Stimulated activated CD4-positive, alpha-beta T cell treated with anti-CD3 and anti-CD28 coated beads, Interleukin-2, amount 100 ng/mL, for 24 hours (primary cell): Measurements from ENCODE around the gene DTNB.
"Not testable (repeated sequence)": the region's sequence is repeated elsewhere in the genome, so short reads cannot be mapped to it uniquely, and the experiment has no call there.

Source experiments
- DNase-seq, 2 donors: peaks; one replicate each; pipeline ENCODE4 v3.0.0-alpha.2; 2020

DTNB gene

DNA sequence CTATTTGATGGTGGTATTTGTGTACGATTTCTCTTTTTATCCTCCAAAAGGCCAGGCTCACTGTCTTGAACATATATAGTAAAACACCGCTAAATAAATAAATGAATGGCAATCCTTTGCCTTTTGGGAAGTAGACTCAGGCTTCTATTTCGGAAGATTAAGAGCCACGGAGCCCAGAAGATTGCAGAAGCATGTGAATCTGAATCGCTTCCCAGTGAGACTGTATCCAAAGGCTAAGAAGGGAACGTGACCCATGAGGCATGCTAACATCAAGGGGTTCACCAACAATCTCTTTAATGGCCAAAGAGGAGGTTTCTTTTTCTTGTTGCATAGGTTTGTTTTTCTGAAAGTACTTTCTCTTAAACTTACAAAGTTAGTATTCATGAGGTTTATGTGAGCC is 261.6 kb downstream of the DTNB start:
- no peak for DNase-seq

DNA sequence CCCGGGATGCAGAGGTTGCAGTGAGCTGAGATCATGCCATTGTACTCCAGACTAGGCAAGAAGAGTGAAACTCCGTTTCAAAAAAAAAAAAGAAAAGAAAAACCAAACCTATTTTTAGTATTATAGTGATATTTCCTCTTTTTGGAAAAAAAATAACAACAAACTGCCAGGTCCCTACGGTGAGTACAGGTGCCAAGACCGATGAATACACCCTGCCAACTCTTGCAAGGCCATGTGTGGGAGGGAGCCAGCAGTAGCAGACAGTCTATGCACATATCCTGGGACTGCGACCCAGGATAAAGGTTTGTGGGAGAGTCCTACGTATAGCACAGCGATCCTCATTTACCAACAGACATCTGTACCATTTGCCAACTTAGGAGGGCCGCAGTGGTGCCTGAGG is 262.1 kb downstream of the DTNB start:
- DNase-seq: no peak

DNA sequence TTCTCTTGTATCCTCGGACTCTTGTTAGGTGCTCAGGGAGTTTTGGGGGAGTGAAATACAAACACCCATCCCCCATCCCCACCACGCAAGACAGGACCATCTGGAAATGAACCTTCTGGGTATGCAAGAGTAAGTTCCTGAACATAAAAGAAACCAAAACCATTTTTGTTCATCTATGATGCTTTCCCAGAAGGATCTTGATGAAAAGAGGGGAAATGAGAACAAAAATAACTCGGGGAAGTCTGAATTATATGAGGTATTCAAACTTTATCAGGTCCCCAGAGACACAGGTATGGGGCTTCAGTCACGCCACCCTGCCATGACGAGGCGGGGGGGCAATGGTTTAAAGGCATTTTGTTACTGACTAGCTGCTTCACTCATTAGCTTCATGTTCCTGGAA is 263.0 kb downstream of the DTNB start:
- no peak for DNase-seq

DNA sequence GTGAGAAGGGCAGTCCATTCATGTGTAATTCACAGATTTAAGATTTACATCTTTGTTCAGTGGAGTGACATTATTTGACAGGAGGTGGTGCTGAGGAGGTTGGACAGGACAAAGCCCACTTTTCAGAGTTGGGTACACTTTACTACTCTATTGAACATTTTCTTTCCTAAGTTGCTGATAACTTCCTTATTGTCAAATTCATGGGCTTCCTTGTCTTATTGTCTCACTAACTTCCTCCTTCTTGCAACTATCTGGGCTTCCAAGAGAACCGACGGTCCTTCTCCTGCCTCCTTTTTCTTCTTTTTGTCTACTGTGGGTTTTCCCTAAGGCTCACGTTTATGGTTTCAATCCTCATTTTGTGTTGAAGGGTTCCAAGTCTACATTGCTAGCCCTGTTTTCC is 263.9 kb downstream of the DTNB start:
- DNase-seq: no peak

DNA sequence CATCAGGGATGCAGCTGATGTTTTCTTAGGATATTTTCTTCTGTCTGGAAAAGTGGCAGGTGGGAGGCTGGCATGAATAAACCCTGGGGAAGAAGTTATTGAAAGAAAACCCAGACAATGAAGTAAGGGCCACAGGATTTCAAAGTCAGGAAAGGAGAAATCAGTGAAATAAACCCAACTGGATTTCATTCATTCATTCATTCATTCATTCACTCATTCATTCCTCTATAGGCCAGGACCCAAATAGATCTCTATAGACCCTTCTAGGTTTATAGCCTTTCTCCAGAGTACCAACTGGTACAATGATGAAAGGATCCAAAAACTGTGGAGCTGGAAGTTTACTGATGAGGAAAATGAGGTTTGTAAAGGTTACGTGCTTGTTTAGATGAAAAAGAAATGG is 264.3 kb downstream of the DTNB start:
- DNase-seq: no peak

DNA sequence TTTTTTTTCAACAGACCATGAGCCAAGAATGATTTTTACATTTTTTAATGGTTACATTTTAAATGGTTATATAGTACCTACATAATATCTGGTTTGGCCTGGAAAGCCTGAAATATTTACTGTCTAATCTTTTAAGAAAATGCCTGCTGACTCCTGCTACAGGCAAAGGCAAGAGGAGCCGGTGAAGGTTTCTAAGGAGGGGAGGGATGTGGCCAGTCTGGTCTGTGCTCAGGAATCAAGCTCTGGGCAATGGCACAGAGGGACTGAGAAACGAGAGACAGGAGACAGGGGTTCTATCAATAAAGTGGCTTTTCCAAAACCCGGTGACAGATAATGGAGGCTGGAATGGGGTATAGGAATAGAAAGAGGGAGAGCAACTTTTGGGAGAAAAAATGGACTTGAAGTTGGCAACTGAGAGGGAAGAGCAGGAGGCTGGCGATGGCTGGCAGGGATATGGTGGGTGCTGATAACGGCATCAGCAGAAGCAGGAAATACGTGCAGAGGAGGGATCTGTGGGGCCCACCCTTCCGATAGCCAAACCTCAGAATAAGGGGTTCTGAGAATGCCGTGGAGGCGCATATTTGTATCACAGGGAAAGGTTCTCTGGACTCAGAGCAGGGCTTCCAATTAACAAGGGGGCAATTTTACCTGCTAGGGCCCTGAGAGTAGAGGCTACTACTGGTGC is 267.6 kb downstream of the DTNB start:
- no peak for DNase-seq

DNA sequence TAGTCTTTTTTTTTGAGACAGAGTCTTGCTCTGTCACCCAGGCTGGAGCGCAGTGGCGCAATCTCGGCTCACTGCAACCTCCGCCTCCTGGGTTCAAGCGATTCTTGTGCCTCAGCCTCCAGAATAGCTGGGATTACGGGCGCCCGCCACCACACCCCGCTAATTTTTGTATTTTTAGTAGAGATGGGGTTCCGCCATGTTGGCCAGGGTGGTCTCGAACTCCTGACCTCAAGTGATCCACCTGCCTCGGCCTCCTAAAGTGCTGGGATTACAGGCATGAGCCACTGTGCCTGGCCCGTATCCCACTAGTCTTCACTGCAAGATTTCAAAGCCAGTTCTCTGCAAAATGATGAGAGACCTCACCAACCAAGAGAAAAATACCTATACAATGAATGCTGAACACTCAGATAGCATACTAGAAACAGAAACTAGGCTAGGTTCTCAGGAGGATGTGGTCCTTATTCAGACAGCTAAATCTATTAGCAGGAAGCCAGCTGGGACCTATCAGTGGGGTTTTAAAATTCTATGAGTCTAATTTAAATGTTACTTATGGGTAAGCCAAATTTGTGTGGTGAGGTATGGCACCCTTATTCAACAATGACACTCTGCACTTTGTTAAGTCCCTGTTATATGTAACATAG is 270.1 kb downstream of the DTNB start:
- not testable (repeated sequence) for DNase-seq

DNA sequence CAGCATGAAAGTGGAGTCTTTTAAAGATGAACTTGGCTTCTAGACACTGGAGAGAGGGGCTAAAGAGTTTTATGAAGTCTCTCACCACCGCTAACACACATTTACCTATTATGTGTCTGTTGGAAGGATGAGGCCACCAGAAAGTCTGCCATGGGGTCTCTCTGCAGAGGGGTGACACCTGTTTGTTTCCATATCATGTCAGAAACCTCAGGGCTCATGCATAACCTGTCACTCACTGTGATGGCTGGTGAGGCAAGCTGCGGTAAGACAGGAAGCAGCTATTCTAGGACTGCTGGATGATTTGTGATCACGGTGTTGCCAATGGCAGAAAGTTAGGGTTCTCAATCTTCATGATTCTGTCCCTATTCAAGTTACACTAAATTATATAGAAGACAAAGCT is 270.9 kb downstream of the DTNB start:
- no peak for DNase-seq

DNA sequence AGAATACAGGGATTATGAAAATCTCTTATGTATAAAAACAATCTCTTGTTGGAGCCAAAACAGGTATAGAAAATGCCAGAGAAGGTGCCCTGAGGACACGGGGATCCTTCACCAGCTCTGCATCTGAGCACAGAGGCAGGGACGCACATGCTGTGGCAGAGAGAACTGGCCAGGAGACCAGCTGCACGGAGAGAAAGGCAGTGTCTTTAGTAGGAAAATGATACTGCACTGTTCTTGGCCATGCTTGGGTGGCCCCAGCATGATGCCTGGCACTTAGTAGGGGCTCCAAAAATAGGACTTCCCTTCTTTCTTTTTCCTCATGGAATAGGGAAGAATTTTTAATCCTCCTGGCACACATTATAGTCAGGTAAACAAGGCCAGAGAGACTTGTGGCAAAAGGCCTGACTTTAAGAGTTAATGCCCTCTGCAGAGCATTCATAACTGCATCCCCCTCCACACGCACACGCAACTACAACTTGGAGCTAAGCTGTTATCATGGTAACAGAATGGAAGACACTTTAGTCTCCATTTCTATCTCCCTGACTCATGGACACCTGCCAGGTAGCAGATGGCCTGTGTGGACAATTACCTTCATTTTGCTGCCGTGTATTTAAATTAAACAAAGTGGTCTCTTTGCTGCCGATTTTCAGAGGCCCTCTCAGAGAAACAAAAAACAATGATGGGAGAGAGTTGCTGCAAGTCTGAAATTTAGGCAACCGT is 271.9 kb downstream of the DTNB start:
- DNase-seq: no peak

DNA sequence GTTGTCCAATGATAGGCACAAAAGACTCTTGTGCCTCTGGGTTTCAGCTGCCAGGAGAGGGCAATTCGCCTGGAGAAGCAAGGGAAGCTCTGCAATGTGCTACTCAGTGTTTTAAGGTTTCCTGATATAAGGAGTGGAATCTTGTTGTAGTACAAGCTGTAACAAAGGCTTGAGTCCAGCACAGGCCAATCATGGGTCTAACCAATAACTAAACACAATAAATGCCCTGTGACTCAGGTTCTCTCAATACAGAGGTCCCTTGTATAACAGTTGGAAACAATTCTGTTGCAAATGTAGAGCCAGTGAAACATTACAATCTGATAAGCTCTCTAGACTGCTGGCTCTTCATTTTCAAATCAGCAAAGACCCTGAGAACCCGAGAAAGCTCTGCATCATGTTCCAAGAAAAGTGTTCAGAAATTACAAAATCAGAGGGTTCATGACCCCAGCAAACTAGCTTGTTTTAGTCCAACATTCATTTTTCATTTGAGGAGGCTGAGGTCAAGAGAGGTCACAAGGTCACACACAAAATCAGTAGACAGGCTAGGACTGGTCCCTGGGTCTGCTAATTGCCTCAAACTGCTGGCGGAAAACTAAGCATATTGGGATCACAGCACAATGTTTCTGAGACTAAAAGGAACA is 272.7 kb downstream of the DTNB start:
- no peak for DNase-seq

DNA sequence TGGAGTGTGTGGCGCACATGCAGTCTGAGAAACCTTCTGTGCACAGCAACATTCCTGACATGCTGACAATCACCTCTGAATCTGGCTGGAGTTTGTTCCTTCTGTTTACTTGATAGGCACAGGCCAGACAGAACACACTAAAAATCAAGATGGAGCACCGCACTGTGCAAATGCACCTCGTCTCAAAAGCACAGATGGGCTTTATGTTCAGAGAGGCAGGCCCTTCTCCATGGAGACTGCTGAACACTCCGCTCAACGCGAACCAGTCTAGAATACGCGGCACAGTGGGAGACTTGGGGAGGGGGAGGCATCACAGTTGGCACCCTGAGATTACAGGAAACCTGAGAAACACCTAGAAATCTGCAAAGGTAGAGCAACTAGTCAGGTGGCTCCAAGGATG is 273.2 kb downstream of the DTNB start:
- no peak for DNase-seq

DNA sequence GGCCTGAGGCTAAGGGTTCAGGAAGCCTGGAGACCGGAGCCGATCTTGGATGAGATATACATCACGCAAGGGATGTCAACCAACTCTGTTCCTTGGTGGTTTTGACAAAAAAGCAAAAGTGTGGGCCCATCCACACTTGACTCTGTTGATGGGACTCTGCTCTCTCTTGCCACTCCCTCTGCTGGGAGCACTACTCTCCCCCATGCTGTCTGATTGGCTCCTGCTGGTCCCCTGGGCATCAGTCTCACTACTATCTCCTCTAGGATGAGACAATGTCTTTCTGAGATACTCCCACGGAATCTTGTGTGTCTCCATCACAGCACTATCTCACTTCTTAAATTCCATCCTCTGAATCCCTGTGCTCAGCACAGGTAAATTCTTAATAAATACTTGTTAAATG is 274.8 kb downstream of the DTNB start:
- no peak for DNase-seq

DNA sequence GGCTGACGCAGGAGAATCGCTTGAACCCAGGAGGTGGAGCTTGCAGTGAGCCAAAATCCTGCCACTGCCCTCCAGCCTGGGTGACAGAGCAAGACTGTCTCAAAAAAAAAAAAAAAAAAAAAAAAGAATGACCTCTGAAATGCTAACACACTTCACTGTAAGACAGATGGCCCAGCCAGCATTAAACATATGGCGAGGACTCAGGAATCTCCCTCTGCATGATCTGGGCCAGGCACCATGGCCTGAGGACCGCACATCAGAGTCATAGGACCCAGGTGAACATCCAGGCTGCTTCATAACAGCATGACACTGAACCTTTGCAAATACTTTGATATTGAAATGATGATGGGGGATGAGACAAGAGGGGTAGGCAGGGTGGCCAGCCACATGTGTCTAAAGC is 275.6 kb downstream of the DTNB start:
- DNase-seq: no peak

DNA sequence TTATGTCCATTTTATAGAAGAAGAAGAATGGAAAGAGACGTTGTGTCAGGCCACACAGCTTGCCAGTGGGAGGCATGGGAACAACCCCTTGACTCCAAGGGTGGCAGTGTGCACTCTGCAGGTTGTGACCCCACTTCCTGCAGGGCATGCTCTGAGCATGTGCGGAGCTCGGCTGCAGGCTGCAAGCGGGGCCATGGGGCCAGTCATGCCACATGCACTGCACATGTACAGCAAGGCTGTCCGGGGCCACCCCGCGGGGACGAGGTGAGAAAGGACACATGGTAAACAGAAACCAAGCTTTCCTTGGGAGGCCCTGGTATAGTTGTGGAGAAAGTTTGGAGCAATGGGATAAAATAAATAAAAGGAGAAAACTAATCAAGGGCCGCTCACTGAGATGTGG is 284.2 kb downstream of the DTNB start:
- DNase-seq: no peak

DNA sequence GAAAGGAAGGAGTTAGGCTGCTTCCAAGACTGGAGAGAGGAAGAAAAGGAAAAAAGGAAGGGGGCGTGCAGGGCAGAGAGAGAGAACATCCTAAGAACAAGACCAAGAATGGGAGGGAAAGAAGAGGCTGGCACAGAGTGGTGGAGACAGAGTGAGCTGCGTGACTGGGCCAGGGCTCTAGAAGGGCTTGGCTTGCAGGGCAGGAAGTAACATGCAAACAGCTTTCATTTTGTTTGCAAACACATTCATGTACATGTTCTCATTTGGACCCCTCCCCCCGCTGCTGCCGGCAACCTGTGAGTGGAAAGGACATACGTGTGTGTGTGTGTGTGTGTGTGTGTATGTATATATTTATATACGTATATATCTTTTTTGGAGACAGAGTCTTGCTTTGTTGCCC is 284.9 kb downstream of the DTNB start:
- no peak for DNase-seq

DNA sequence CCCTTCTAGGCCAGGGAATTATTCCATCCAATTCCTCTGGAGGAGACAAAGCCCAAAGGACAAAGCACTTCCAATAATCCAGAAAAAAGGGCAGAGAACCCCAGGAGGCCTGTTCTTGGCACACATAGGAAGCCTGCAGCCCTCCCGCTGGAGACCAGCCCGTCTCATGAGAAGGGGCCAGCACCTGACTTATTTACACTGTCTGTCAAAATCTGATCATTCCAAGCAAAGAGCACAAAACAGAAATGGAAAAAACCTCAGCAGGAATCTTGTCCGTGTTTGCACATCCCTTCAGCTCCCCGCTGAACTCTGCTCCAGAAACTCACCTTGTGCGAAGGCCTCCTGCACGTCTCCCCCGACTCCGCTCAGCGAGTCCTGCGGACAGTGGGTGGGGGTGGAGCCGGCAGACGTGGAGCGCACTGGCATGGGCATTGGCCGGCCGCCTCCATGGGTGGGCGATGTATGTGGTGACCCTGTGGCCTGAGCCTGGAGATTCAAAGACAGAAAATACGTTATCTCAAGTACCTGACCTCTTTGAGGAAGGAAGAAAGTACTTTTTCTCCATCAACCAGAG is 285.4 kb downstream of the DTNB start:
- DNase-seq: no peak

DNA sequence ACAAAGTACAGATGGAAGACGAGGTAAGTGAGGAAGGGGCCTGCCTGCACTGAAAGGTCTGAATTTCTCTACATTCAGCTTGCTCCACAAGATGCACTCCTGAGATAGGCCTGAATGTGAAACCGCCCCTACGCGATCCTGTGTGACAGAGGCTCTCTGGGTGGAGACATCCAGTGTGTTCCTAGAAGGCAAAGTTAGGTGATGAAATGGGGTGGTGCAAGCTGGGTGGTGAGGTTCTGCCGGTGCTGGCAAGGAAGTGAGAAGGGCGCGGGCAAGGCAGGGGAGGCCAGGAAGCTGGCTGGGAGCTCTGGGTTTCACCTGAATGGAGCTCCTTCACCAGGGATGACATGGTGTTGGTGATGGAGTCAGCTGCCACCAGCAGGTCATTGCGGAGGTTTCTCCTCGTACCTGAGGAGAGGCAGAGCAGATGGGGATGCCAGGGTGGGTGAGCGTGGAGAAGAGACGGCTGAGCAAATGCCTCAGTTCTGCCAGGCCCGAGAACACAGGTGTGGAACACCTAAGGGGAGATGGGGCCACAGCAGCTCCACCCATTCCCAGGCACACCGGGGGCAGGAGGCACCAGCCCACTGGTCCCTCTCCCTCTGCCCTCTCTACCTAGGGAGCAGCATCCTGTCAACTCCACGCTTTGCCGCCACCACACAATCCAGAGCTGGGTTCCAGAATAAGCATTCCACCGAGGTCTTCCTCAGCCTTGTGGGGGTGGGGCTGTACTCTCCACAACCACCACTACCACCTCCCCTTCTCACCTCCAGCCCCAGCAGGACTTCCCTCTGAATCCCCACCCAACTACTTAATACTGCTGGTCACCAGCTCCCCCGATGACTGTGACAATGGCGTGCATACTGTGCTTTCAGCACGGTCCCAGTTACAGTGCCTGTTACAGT is 286.2 kb downstream of the DTNB start:
- DNase-seq: no peak

DNA sequence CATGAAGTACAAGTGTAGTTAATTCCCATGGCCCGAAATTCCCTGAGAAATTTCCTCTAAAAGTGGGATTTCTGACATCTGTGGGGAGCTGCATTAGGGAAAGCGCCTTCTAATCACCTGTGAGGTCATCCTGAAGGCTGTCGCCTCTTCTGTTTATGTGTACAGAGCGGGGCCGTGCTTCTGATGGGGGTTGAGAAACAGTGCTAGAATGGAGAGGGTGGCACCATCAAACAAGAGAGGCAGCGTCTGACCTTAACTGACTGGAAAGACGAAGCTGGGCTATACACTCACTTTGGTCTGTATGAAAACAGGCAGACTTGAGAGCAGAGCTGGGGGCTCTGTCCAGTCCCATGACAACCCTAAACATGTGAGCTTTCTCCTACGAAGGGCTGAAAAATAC is 287.5 kb downstream of the DTNB start:
- no peak for DNase-seq

DNA sequence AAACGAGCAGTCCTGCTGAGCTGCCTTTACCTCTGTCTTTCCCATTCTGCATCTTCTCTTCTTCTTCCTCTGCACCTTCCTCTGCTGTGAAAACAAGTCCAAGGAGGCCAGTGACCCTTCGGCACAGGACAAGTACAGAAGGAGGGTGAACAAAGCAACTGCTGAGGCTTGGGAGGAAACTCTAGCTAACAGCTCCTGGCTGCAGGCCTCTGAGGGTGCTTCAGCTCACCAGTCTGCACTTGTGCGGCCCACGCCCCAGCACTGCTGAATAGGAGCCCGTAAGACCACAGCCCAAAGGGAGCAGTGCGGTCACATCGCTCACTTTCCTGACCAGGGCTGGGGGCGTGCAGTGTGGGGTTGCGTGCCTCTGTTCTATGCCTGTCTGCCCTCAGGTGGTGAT is 289.6 kb downstream of the DTNB start:
- DNase-seq: no peak

DNA sequence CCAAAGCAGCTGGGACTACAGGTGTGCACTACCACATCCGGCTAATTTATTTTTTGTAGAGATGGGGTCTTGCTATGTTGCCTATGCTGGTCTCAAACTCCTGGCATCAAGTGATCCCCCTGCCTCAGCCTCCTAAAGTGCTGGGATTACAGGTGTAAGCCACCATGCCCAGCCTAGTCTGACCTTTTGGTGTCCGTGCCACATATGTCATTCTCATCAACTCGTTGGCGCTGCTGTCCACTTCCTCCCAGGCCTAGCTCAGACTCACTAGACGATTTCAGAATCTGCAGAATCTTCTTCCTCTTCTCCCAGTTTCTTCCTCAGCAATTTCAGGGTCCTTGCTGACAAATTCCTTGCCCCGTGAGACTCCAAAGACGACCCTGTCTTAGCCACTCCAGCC is 291.9 kb downstream of the DTNB start:
- DNase-seq: no peak

DNA sequence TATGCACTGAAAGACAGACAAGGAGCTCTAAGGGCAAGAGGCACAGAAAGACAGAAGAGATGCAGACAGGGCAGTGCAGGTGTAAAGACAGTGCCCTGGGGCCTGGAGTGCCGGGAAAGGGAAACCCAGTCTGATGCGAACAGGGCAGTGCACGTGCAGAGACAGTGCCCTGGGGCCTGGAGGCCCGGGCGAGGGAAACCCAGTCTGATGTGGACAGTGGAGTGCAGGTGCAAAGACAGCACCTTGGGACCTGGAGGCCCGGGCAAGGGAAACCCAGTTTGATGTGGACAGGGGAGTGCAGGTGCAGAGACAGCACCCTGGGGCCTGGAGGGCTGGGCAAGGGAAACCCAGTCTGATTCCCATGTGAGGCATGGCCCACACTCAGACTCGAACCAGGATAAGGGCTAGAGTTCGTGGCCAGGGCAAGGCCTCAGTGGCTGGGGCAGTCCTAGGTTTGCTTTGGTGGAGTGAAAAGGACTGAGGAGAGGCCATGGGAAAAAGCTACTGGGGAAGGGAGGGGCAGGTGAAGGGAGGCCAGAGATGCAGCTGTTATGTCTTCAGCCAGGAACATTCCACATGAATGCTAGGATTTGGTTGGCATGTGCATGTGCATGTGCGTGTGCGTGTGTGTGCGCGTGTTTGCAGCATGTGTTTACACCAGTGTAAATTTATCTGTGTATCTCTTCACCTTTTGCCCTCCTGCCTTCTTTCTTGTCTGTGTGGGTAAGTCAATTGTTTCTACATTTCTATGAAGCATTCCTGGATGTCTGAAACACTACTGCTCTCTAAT is 292.6 kb downstream of the DTNB start:
- no peak for DNase-seq

DNA sequence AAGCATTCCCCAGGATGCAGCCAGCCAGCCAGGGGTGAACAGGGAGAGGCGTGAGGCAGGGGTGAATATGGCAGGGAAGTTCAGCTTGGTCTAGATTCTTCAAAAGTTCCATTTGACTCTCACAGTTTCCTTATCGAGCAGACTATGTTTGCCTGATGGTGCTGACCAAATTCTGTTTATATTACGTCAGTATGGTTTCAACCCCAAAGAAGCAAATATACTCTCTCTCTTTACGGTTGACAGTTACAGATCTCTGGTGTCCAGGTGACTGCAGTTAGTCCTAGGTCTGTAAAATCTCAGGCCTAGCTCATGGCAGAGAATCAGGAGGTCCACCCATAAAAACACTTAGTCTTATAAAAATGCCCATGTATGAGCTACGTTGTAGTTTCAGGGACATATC is 293.4 kb downstream of the DTNB start:
- DNase-seq: no peak
